ENCODE results near the gene HOXA5.

Gene HOXA5

DNA sequence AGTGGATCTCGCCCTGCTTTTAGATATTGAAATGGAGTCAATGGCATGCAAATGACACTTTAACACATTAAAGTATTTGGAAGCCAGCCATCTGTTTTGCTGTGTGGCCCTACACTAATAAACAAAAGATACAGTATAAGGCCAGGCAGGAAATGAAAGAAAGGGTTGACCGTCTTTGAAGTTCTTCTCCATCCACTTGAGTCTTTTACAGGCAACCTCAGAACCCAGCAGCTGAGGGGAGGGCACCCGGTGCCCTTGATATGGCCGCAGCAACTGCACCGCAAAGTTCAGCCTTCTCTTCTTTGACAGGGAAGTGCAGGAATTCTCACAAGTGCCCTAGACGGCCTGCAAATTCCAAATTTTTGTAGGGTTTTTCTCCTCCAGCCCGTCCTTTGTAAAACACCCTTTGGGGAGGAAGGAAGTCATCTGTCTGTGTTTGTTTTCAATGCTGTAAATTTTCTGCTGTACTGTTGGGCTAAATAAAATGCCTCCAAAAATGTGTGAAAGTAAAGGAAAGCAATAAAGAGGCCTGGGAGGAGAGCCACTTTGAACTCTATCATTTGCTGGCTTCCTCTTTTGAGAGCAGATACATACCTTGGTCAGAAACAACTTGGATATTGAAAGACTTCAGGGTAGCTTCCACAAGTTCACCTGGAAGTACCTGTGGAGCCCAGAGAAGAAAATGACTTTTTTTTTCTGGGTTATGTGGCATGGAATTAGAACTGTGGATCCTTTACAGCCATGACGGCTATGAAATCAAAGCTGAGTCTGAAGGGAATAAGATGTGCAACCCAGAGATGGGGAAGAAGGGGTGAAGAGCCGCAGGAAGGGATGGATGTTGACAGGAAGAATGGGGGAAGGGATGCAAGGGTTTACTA, 51.3 kb downstream of the HOXA5 start:
- no peak for DNase-seq

- no peak for DNase-seq
These were observed 52.4 kb downstream of the HOXA5 start for GRCh38 chr7:27091105-27091504.
